Measurements from ENCODE around the gene VPS37C.

Gene VPS37C

DNA sequence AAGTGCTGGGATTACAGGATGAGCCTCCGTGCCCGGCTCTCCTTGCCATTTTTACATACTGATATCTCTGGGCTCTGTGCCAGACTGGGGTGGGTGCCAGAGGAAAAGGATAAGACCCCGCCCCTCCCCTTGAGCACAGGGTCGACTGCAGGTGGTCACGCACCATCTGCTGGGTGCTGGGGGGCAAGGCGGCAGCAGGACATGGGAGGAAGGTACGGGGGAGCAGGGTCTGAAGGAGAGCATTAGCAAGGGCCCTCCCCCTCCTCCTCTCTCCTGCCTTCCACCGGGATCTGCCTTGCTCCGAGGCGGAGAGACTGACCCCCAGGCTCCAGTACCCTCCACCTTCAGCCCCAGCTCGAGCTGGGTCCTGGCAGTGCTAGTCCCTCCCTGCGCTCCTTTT, 32.4 kb upstream of the VPS37C start:
- Histone ChIP-seq H2BK5ac (ENCODE audit: low read depth, low read length, poor library complexity) (no peak overlapping the region), H3K4me3 (ENCODE audit: low read depth, low read length) (no peak overlapping the region), H3K4ac (ENCODE audit: low read depth, low read length) (no peak overlapping the region), H3K36me3 (ENCODE audit: control insufficient read depth in 1 of 2, insufficient read depth in 2 of 2, low read length in 2 of 2) (no peaks in the 10 kb centered on the region), H4K8ac (ENCODE audit: low read depth, low read length) (no peak overlapping the region), H3K4me2 (ENCODE audit: low read length) (no peak overlapping the region), H2AFZ (ENCODE audit: insufficient read depth, low read length, poor library complexity) (no peak overlapping the region), H3K79me2 (ENCODE audit: control insufficient read depth, insufficient read depth, low read length, poor library complexity) (no peaks in the 10 kb centered on the region), H2AK5ac (ENCODE audit: low read length) (no peak overlapping the region), H3K9me3 (ENCODE audit: insufficient read depth, low read depth, low read length) (no peaks in the 10 kb centered on the region), H3K79me1 (ENCODE audit: low read length) (no peaks in the 10 kb centered on the region), H3K18ac (ENCODE audit: low read length) (no peak overlapping the region), H3K9ac (ENCODE audit: low read length) (no peak overlapping the region), H3K23ac (ENCODE audit: low read length) (no peak overlapping the region), H3K14ac (ENCODE audit: low read length) (no peak overlapping the region), H2BK12ac (ENCODE audit: low read length) (no peak overlapping the region), H4K91ac (ENCODE audit: low read depth, low read length) (no peak overlapping the region), H3K27me3 (ENCODE audit: insufficient read depth, low read length) (no peaks in the 10 kb centered on the region), H3K27ac (ENCODE audit: low read depth, low read length) (no peak overlapping the region), H3K4me1 (ENCODE audit: control insufficient read depth in 1 of 2, insufficient read depth in 2 of 2, low read length in 2 of 2) (no peaks in the 10 kb centered on the region), H2BK120ac (ENCODE audit: insufficient read depth, low read length, poor library complexity) (no peak overlapping the region), H4K12ac (ENCODE audit: low read depth, low read length) (no peak overlapping the region)
- WGBS (ENCODE audit: extremely low coverage, insufficient coverage, insufficient read length), result no CpG with 5 or more reads among the region's 12 CpGs
- no peak for DNase-seq

- H3K9ac ChIP-seq (ENCODE audit: low read length), result no peak overlapping the region
- H4K12ac ChIP-seq (ENCODE audit: low read depth, low read length), result no peak overlapping the region
- H3K9me3 ChIP-seq (ENCODE audit: insufficient read depth, low read depth, low read length), result no peaks in the 10 kb centered on the region
- no peak overlapping the region for H2AK5ac ChIP-seq (ENCODE audit: low read length)
- H3K18ac ChIP-seq (ENCODE audit: low read length), result no peak overlapping the region
- H3K36me3 ChIP-seq (ENCODE audit: control insufficient read depth in 1 of 2, insufficient read depth in 2 of 2, low read length in 2 of 2), result no peaks in the 10 kb centered on the region
- H3K14ac ChIP-seq (ENCODE audit: low read length), result no peak overlapping the region
- H3K79me1 ChIP-seq (ENCODE audit: low read length), result no peaks in the 10 kb centered on the region
- H2BK120ac ChIP-seq (ENCODE audit: insufficient read depth, low read length, poor library complexity), result no peak overlapping the region
- no peak overlapping the region for H3K4ac ChIP-seq (ENCODE audit: low read depth, low read length)
- H3K4me2 ChIP-seq (ENCODE audit: low read length), result no peak overlapping the region
- H4K8ac ChIP-seq (ENCODE audit: low read depth, low read length), result no peak overlapping the region
- no peaks in the 10 kb centered on the region for H3K27me3 ChIP-seq (ENCODE audit: insufficient read depth, low read length)
- no peak overlapping the region for H3K23ac ChIP-seq (ENCODE audit: low read length)
- no peak for DNase-seq
- H3K4me1 ChIP-seq (ENCODE audit: control insufficient read depth in 1 of 2, insufficient read depth in 2 of 2, low read length in 2 of 2), result no peaks in the 10 kb centered on the region
- H2BK5ac ChIP-seq (ENCODE audit: low read depth, low read length, poor library complexity), result no peak overlapping the region
- H4K91ac ChIP-seq (ENCODE audit: low read depth, low read length), result no peak overlapping the region
- H2BK12ac ChIP-seq (ENCODE audit: low read length), result no peak overlapping the region
- WGBS (ENCODE audit: extremely low coverage, insufficient coverage, insufficient read length), result no CpG with 5 or more reads among the region's 8 CpGs
- no peaks in the 10 kb centered on the region for H3K79me2 ChIP-seq (ENCODE audit: control insufficient read depth, insufficient read depth, low read length, poor library complexity)
- H2AFZ ChIP-seq (ENCODE audit: insufficient read depth, low read length, poor library complexity), result no peak overlapping the region
- no peak overlapping the region for H3K27ac ChIP-seq (ENCODE audit: low read depth, low read length)
- H3K4me3 ChIP-seq (ENCODE audit: low read depth, low read length), result no peak overlapping the region
These were observed 28.7 kb upstream of the VPS37C start for GRCh38 chr11:61189933-61190332.

- peak; percentile 64 to 90 for DNase-seq
- H2BK5ac ChIP-seq (ENCODE audit: low read depth, low read length, poor library complexity), result no peak overlapping the region
- H2AFZ ChIP-seq (ENCODE audit: insufficient read depth, low read length, poor library complexity), result no peak overlapping the region
- no peak overlapping the region for H3K14ac ChIP-seq (ENCODE audit: low read length)
- no CpG with 5 or more reads among the region's 11 CpGs for WGBS (ENCODE audit: extremely low coverage, insufficient coverage, insufficient read length)
- no peaks in the 10 kb centered on the region for H3K27me3 ChIP-seq (ENCODE audit: insufficient read depth, low read length)
- H2AK5ac ChIP-seq (ENCODE audit: low read length), result no peak overlapping the region
- no peak overlapping the region for H3K4ac ChIP-seq (ENCODE audit: low read depth, low read length)
- H3K18ac ChIP-seq (ENCODE audit: low read length), result no peak overlapping the region
- H3K36me3 ChIP-seq (ENCODE audit: control insufficient read depth in 1 of 2, insufficient read depth in 2 of 2, low read length in 2 of 2), result no peaks in the 10 kb centered on the region
- no peak overlapping the region for H2BK12ac ChIP-seq (ENCODE audit: low read length)
- H3K4me1 ChIP-seq (ENCODE audit: control insufficient read depth in 1 of 2, insufficient read depth in 2 of 2, low read length in 2 of 2), result no peaks in the 10 kb centered on the region
- H3K4me3 ChIP-seq (ENCODE audit: low read depth, low read length), result no peak overlapping the region
- no peak overlapping the region for H3K27ac ChIP-seq (ENCODE audit: low read depth, low read length)
- H4K8ac ChIP-seq (ENCODE audit: low read depth, low read length), result no peak overlapping the region
- no peak overlapping the region for H3K23ac ChIP-seq (ENCODE audit: low read length)
- H4K12ac ChIP-seq (ENCODE audit: low read depth, low read length), result no peak overlapping the region
- no peaks in the 10 kb centered on the region for H3K9me3 ChIP-seq (ENCODE audit: insufficient read depth, low read depth, low read length)
- no peak overlapping the region for H3K9ac ChIP-seq (ENCODE audit: low read length)
- no peaks in the 10 kb centered on the region for H3K79me1 ChIP-seq (ENCODE audit: low read length)
- no peak overlapping the region for H4K91ac ChIP-seq (ENCODE audit: low read depth, low read length)
- H3K79me2 ChIP-seq (ENCODE audit: control insufficient read depth, insufficient read depth, low read length, poor library complexity), result no peaks in the 10 kb centered on the region
- no peak overlapping the region for H3K4me2 ChIP-seq (ENCODE audit: low read length)
- no peak overlapping the region for H2BK120ac ChIP-seq (ENCODE audit: insufficient read depth, low read length, poor library complexity)
These were observed 26.4 kb upstream of the VPS37C start for GRCh38 chr11:61187505-61188130.

DNA sequence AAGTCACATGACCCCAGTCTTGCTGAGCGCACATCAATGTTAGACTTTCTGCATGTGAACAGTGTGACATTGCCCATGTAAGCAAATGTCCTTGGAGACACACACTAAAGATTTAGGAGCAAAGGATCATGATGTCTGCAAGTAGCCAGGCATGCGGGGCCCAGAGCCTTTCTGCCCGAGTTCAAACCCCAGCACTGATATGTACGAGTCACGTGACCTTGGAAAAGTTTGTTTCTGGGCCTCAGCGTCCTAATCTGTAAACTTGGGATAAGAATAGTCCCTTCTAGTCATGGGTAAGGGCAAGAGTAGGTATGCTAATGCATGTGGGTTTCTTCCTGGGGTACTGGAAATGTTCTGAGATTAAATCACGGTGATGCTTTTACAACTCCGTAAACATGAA, 25.3 kb upstream of the VPS37C start:
- H4K12ac ChIP-seq (ENCODE audit: low read depth, low read length), result no peak overlapping the region
- no peak overlapping the region for H4K8ac ChIP-seq (ENCODE audit: low read depth, low read length)
- no peak overlapping the region for H3K14ac ChIP-seq (ENCODE audit: low read length)
- no peak overlapping the region for H2BK5ac ChIP-seq (ENCODE audit: low read depth, low read length, poor library complexity)
- no peak overlapping the region for H3K27ac ChIP-seq (ENCODE audit: low read depth, low read length)
- DNase-seq, result no peak
- WGBS (ENCODE audit: extremely low coverage, insufficient coverage, insufficient read length), result no CpG with 5 or more reads among the region's 8 CpGs
- H3K27me3 ChIP-seq (ENCODE audit: insufficient read depth, low read length), result no peaks in the 10 kb centered on the region
- H2AFZ ChIP-seq (ENCODE audit: insufficient read depth, low read length, poor library complexity), result no peak overlapping the region
- no peak overlapping the region for H2BK120ac ChIP-seq (ENCODE audit: insufficient read depth, low read length, poor library complexity)
- no peak overlapping the region for H3K4ac ChIP-seq (ENCODE audit: low read depth, low read length)
- no peaks in the 10 kb centered on the region for H3K9me3 ChIP-seq (ENCODE audit: insufficient read depth, low read depth, low read length)
- no peak overlapping the region for H2BK12ac ChIP-seq (ENCODE audit: low read length)
- H3K4me1 ChIP-seq (ENCODE audit: control insufficient read depth in 1 of 2, insufficient read depth in 2 of 2, low read length in 2 of 2), result no peaks in the 10 kb centered on the region
- no peaks in the 10 kb centered on the region for H3K79me2 ChIP-seq (ENCODE audit: control insufficient read depth, insufficient read depth, low read length, poor library complexity)
- H3K36me3 ChIP-seq (ENCODE audit: control insufficient read depth in 1 of 2, insufficient read depth in 2 of 2, low read length in 2 of 2), result no peaks in the 10 kb centered on the region
- H3K9ac ChIP-seq (ENCODE audit: low read length), result no peak overlapping the region
- H4K91ac ChIP-seq (ENCODE audit: low read depth, low read length), result no peak overlapping the region
- no peak overlapping the region for H2AK5ac ChIP-seq (ENCODE audit: low read length)
- H3K23ac ChIP-seq (ENCODE audit: low read length), result no peak overlapping the region
- no peaks in the 10 kb centered on the region for H3K79me1 ChIP-seq (ENCODE audit: low read length)
- H3K4me3 ChIP-seq (ENCODE audit: low read depth, low read length), result no peak overlapping the region
- H3K18ac ChIP-seq (ENCODE audit: low read length), result no peak overlapping the region
- H3K4me2 ChIP-seq (ENCODE audit: low read length), result no peak overlapping the region

Data from trophoblast cell (in vitro differentiated cells and primary cell).